HEK293 (cell line): ENCODE measurements around the gene MYRIP.

ENCODE experiments used
- CTCF ChIA-PET: fragments of 350-600 bp; formaldehyde crosslinking; extraction: SDS; loops from one replicate; lab custom pipeline; 2021; ENCODE audit warnings: antibody characterized with exemption; lab: Yijun Ruan, JAX
- POLR2A ChIA-PET: fragments of 300-600 bp; formaldehyde crosslinking; extraction: SDS; loops from one replicate; lab custom pipeline; 2020; ENCODE audit warnings: antibody characterized with exemption, inconsistent platforms; lab: Yijun Ruan, JAX
- H3K27ac ChIP-seq: fragments of 200-500 bp; sonication (Bioruptor generic); 2 replicates; pipeline ENCODE4 v1.5.1; 2014; ENCODE audit warnings: low read depth, low read length, control low read depth, inconsistent platforms; ENCODE audit errors: extremely low read depth
- H3K36me3 ChIP-seq, 2 experiments: fragments of 200-500 bp in 1 of 2; sonication (Bioruptor generic) in 1 of 2; 1 replicate in 1 of 2; 2 replicates in 1 of 2; pipeline ENCODE4 v1.5.1; 2014 to 2017; ENCODE audit warnings: inconsistent platforms in 2 of 2, low read length in 2 of 2; ENCODE audit not compliant: control insufficient read depth in 2 of 2, insufficient read depth in 1 of 2
- H3K4me1 ChIP-seq: fragments of 200-500 bp; sonication (Bioruptor generic); 2 replicates; pipeline ENCODE4 v1.5.1; 2014; ENCODE audit warnings: mild to moderate bottlenecking, low read length, inconsistent platforms; ENCODE audit not compliant: control insufficient read depth, insufficient read depth
- H3K4me3 ChIP-seq: 2 replicates; pipeline ENCODE4 v1.5.1; 2011; ENCODE audit warnings: low read depth, mild to moderate bottlenecking, control low read depth, low read length, moderate library complexity
- H3K9me3 ChIP-seq: fragments of 200-500 bp; sonication (Bioruptor generic); 2 replicates; pipeline ENCODE4 v1.5.1; 2014; ENCODE audit warnings: low read depth, low read length, inconsistent platforms; ENCODE audit not compliant: control insufficient read depth, insufficient read depth
- FEZF1 ChIP-seq: fragments of 450-650 bp; formaldehyde crosslinking; IDR thresholded peaks from 2 replicates; pipeline ENCODE4 v1.5.1; 2016; ENCODE audit warnings: missing biosample characterization, missing genetic modification characterization
- PRDM10 ChIP-seq: fragments of 450-650 bp; formaldehyde crosslinking; IDR thresholded peaks from 2 replicates; pipeline ENCODE4 v1.5.1; 2016; ENCODE audit warnings: missing biosample characterization, missing genetic modification characterization
- REPIN1 ChIP-seq: fragments of 450-650 bp; formaldehyde crosslinking; IDR thresholded peaks from 2 replicates; pipeline ENCODE4 v1.5.1; 2017; ENCODE audit warnings: missing biosample characterization, missing genetic modification characterization, low read depth
- SCRT2 ChIP-seq: fragments of 450-650 bp; formaldehyde crosslinking; IDR thresholded peaks from 2 replicates; pipeline ENCODE4 v1.5.1; 2016; ENCODE audit warnings: missing biosample characterization, missing genetic modification characterization
- TCF7L2 ChIP-seq: IDR thresholded peaks from 2 replicates; pipeline ENCODE4 v1.6.1; 2011; ENCODE audit warnings: low read depth, mild to moderate bottlenecking, inconsistent platforms, low read length, moderate library complexity, borderline replicate concordance
- ZFP37 ChIP-seq: fragments of 450-650 bp; formaldehyde crosslinking; IDR thresholded peaks from 2 replicates; pipeline ENCODE4 v1.5.1; 2016; ENCODE audit warnings: missing biosample characterization, missing genetic modification characterization
- ZFP69B ChIP-seq: fragments of 450-650 bp; formaldehyde crosslinking; IDR thresholded peaks from 2 replicates; pipeline ENCODE4 v1.5.1; 2016; ENCODE audit warnings: missing biosample characterization, missing genetic modification characterization
- ZNF157 ChIP-seq: fragments of 450-650 bp; formaldehyde crosslinking; IDR thresholded peaks from 2 replicates; pipeline ENCODE4 v1.5.1; 2016; ENCODE audit warnings: missing biosample characterization, missing genetic modification characterization
- ZNF16 ChIP-seq: fragments of 450-650 bp; formaldehyde crosslinking; IDR thresholded peaks from 2 replicates; pipeline ENCODE4 v1.5.1; 2016; ENCODE audit warnings: low read depth, missing biosample characterization, missing genetic modification characterization
- ZNF175 ChIP-seq: fragments of 450-650 bp; formaldehyde crosslinking; IDR thresholded peaks from 2 replicates; pipeline ENCODE4 v1.5.1; 2016; ENCODE audit warnings: missing biosample characterization, missing genetic modification characterization
- ZNF223 ChIP-seq: fragments of 450-650 bp; formaldehyde crosslinking; IDR thresholded peaks from 2 replicates; pipeline ENCODE4 v1.5.1; 2016; ENCODE audit warnings: missing biosample characterization, missing genetic modification characterization
- ZNF274 ChIP-seq, 2 experiments: fragments of 200-500 bp in 1 of 2; fragments of 450-650 bp in 1 of 2; sonication (Bioruptor generic) in 1 of 2; formaldehyde crosslinking in 1 of 2; IDR thresholded peaks; 2 replicates each; pipeline versions ENCODE4 v1.5.1 to v1.6.1; 2014 to 2016; ENCODE audit warnings: borderline replicate concordance in 1 of 2, inconsistent platforms in 1 of 2, low read length in 1 of 2, missing biosample characterization in 1 of 2, missing genetic modification characterization in 1 of 2
- ZNF513 ChIP-seq: fragments of 450-650 bp; IDR thresholded peaks from 2 replicates; pipeline ENCODE4 v1.5.1; 2018; ENCODE audit warnings: missing biosample characterization, missing genetic modification characterization
- ZNF560 ChIP-seq: fragments of 450-650 bp; formaldehyde crosslinking; IDR thresholded peaks from 2 replicates; pipeline ENCODE4 v1.5.1; 2017; ENCODE audit warnings: missing biosample characterization, missing genetic modification characterization, borderline replicate concordance
- ZNF792 ChIP-seq: fragments of 450-650 bp; formaldehyde crosslinking; IDR thresholded peaks from 2 replicates; pipeline ENCODE4 v1.5.1; 2016; ENCODE audit warnings: missing biosample characterization, missing genetic modification characterization
- ZNF843 ChIP-seq: fragments of 450-650 bp; formaldehyde crosslinking; IDR thresholded peaks from 2 replicates; pipeline ENCODE4 v1.5.1; 2016; ENCODE audit warnings: missing biosample characterization, missing genetic modification characterization
- TF ChIP-seq, protein P1 (sequence below): fragments of 450-650 bp; formaldehyde crosslinking; IDR thresholded peaks from 2 replicates; pipeline ENCODE4 v1.5.1; 2017; ENCODE audit warnings: missing biosample characterization, missing genetic modification characterization
- TF ChIP-seq, protein P2 (sequence below): fragments of 450-650 bp; formaldehyde crosslinking; IDR thresholded peaks from 2 replicates; pipeline ENCODE4 v1.5.1; 2016; ENCODE audit warnings: missing biosample characterization, missing genetic modification characterization
- TF ChIP-seq, protein P3 (sequence below): fragments of 450-650 bp; formaldehyde crosslinking; IDR thresholded peaks from 2 replicates; pipeline ENCODE4 v1.5.1; 2016; ENCODE audit warnings: missing biosample characterization, missing genetic modification characterization

Gene MYRIP

GRCh38 chr3:40097131-40098117 lies 288.0 kb downstream of the MYRIP start (continued):
- no peak for TF ChIP-seq PRDM10 (tag by site-specific recombination)
- no peak for TF ChIP-seq ZNF513
- TF ChIP-seq FEZF1: no peak
- no peak for TF ChIP-seq ZFP37 (tag by site-specific recombination)
- no peak for TF ChIP-seq ZNF223
- TF ChIP-seq ZNF16: no peak
- TF ChIP-seq ZNF175: no peak
- TF ChIP-seq, all 188 proteins: peak for 0

- no peaks in the 10 kb centered on the region for H3K36me3 ChIP-seq
- POLR2A ChIA-PET: no interaction called here
- no peak overlapping the region for H3K4me3 ChIP-seq
- H3K27ac ChIP-seq: no peak overlapping the region
- TF ChIP-seq TCF7L2 (no peak), ZNF560 (tag by site-specific recombination) (no peak), REPIN1 (tag by site-specific recombination) (no peak), ZNF843 (tag by site-specific recombination) (no peak), ZNF792 (no peak), SCRT2 (tag by site-specific recombination) (no peak), ZNF157 (no peak), ZNF274 (IDR thresholded peaks at IDR 0.05; ENCODE audit: low read length) (no peak), ZNF274 (tag by site-specific recombination; IDR thresholded peaks at IDR 0.05; ENCODE audit: borderline replicate concordance) (no peak), ZFP69B (no peak)
- TF ChIP-seq, protein P1, sequence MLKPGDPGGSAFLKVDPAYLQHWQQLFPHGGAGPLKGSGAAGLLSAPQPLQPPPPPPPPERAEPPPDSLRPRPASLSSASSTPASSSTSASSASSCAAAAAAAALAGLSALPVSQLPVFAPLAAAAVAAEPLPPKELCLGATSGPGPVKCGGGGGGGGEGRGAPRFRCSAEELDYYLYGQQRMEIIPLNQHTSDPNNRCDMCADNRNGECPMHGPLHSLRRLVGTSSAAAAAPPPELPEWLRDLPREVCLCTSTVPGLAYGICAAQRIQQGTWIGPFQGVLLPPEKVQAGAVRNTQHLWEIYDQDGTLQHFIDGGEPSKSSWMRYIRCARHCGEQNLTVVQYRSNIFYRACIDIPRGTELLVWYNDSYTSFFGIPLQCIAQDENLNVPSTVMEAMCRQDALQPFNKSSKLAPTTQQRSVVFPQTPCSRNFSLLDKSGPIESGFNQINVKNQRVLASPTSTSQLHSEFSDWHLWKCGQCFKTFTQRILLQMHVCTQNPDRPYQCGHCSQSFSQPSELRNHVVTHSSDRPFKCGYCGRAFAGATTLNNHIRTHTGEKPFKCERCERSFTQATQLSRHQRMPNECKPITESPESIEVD: no peak
- TF ChIP-seq, protein P2, sequence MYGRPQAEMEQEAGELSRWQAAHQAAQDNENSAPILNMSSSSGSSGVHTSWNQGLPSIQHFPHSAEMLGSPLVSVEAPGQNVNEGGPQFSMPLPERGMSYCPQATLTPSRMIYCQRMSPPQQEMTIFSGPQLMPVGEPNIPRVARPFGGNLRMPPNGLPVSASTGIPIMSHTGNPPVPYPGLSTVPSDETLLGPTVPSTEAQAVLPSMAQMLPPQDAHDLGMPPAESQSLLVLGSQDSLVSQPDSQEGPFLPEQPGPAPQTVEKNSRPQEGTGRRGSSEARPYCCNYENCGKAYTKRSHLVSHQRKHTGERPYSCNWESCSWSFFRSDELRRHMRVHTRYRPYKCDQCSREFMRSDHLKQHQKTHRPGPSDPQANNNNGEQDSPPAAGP (tag by site-specific recombination): no peak
- TF ChIP-seq, protein P3, sequence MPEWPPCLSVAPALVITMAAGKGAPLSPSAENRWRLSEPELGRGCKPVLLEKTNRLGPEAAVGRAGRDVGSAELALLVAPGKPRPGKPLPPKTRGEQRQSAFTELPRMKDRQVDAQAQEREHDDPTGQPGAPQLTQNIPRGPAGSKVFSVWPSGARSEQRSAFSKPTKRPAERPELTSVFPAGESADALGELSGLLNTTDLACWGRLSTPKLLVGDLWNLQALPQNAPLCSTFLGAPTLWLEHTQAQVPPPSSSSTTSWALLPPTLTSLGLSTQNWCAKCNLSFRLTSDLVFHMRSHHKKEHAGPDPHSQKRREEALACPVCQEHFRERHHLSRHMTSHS (tag by site-specific recombination): no peak
- TF ChIP-seq, all 188 proteins: peak for 0
- CTCF ChIA-PET: no interaction called here
- Histone ChIP-seq H3K4me1 (no peaks in the 10 kb centered on the region), H3K9me3 (no peaks in the 10 kb centered on the region)
These were observed 288.9 kb downstream of the MYRIP start for GRCh38 chr3:40098261-40098759.
